Mesendoderm (in vitro differentiated cells): Measurements from ENCODE around the gene PHLPP1.

Experiments
- DNase-seq: peaks from one replicate; pipeline ENCODE4 v3.0.0; 2013
- H2AK5ac ChIP-seq: 2 replicates; pipeline ENCODE4 v1.6.1; 2013; ENCODE audit warnings: low read length, inconsistent platforms
- H2BK120ac ChIP-seq: 2 replicates; pipeline ENCODE4 v1.6.1; 2013; ENCODE audit warnings: low read depth, mild to moderate bottlenecking, low read length, moderate library complexity, mixed read lengths
- H2BK15ac ChIP-seq: replicated peaks from 2 replicates; pipeline ENCODE4 v1.6.1; 2013; ENCODE audit warnings: low read depth, mild to moderate bottlenecking, moderate library complexity
- H2BK5ac ChIP-seq: 2 replicates; pipeline ENCODE4 v1.6.1; 2013; ENCODE audit warnings: low read length, inconsistent platforms
- H3K18ac ChIP-seq: 2 replicates; pipeline ENCODE4 v1.6.1; 2013; ENCODE audit warnings: mild to moderate bottlenecking, low read length, mixed read lengths
- H3K23ac ChIP-seq: one replicate; pipeline ENCODE4 v1.6.1; 2013; ENCODE audit warnings: low read length
- H3K27ac ChIP-seq: 2 replicates; pipeline ENCODE4 v1.5.1; 2013; ENCODE audit warnings: low read depth, mild to moderate bottlenecking, inconsistent platforms, low read length, moderate library complexity
- H3K27me3 ChIP-seq: 2 replicates; pipeline ENCODE4 v1.6.1; 2013; ENCODE audit warnings: low read length, control low read depth, mild to moderate bottlenecking, inconsistent platforms; ENCODE audit not compliant: insufficient read depth, poor library complexity
- H3K36me3 ChIP-seq: 2 replicates; pipeline ENCODE4 v1.6.1; 2013; ENCODE audit warnings: low read length, inconsistent platforms; ENCODE audit not compliant: control insufficient read depth, insufficient read depth
- H3K4ac ChIP-seq: one replicate; pipeline ENCODE4 v1.6.1; 2013; ENCODE audit warnings: low read depth, mild to moderate bottlenecking, low read length, moderate library complexity
- H3K4me1 ChIP-seq: 2 replicates; pipeline ENCODE4 v1.6.1; 2013; ENCODE audit warnings: low read depth, low read length, inconsistent platforms; ENCODE audit not compliant: control insufficient read depth
- H3K4me2 ChIP-seq: 2 replicates; pipeline ENCODE4 v1.6.1; 2013; ENCODE audit warnings: low read length
- H3K4me3 ChIP-seq: 2 replicates; pipeline ENCODE4 v1.5.1; 2013; ENCODE audit warnings: mild to moderate bottlenecking, low read length
- H3K56ac ChIP-seq: one replicate; pipeline ENCODE4 v1.6.1; 2013; ENCODE audit warnings: low read length
- H3K79me1 ChIP-seq: 2 replicates; pipeline ENCODE4 v1.6.1; 2013; ENCODE audit warnings: low read length, inconsistent platforms
- H3K79me2 ChIP-seq: 2 replicates; pipeline ENCODE4 v1.6.1; 2013; ENCODE audit warnings: mild to moderate bottlenecking, low read length; ENCODE audit not compliant: control insufficient read depth, insufficient read depth
- H3K9ac ChIP-seq: 2 replicates; pipeline ENCODE4 v1.6.1; 2013; ENCODE audit warnings: low read length, inconsistent platforms
- H4K5ac ChIP-seq: one replicate; pipeline ENCODE4 v1.6.1; 2013; ENCODE audit warnings: low read length
- H4K8ac ChIP-seq: one replicate; pipeline ENCODE4 v1.6.1; 2013; ENCODE audit warnings: low read depth, mild to moderate bottlenecking, control low read depth, low read length, moderate library complexity
- WGBS: extraction: QIAGEN DNeasy Blood & Tissue Kit; methylation state at CpG from one replicate; pipeline ENCODE4 v1.1.7; 2013; ENCODE audit warnings: low lambda C conversion rate, missing lambda C conversion rate; ENCODE audit not compliant: insufficient coverage; ENCODE audit errors: extremely low coverage; 5-methylcytosine and 5-hydroxymethylcytosine counted together

Gene PHLPP1

GRCh38 chr18:62974388-62974787 lies 259.0 kb downstream of the PHLPP1 start:
- no peak overlapping the region for H2BK120ac ChIP-seq
- H3K79me2 ChIP-seq, result no peaks in the 10 kb centered on the region
- H3K18ac ChIP-seq, result no peak overlapping the region
- H3K4me3 ChIP-seq, result no peak overlapping the region
- H2BK5ac ChIP-seq, result no peak overlapping the region
- no peak overlapping the region for H3K27ac ChIP-seq
- no peak overlapping the region for H3K4ac ChIP-seq
- peaks cover 2% of the 10 kb centered on the region for H3K79me1 ChIP-seq
- H4K5ac ChIP-seq, result no peak overlapping the region
- no peak for DNase-seq
- H3K36me3 ChIP-seq, result peaks cover 2% of the 10 kb centered on the region
- WGBS, result no CpG with 5 or more reads among the region's 3 CpGs
- H4K8ac ChIP-seq, result no peak overlapping the region
- H3K9ac ChIP-seq, result no peak overlapping the region
- H3K27me3 ChIP-seq, result no peaks in the 10 kb centered on the region
- H2AK5ac ChIP-seq, result no peak overlapping the region
- no peaks in the 10 kb centered on the region for H3K4me1 ChIP-seq
- no peak overlapping the region for H3K4me2 ChIP-seq
- H3K56ac ChIP-seq, result no peak overlapping the region
- H3K23ac ChIP-seq, result no peak overlapping the region
- no peak overlapping the region for H2BK15ac ChIP-seq

DNA sequence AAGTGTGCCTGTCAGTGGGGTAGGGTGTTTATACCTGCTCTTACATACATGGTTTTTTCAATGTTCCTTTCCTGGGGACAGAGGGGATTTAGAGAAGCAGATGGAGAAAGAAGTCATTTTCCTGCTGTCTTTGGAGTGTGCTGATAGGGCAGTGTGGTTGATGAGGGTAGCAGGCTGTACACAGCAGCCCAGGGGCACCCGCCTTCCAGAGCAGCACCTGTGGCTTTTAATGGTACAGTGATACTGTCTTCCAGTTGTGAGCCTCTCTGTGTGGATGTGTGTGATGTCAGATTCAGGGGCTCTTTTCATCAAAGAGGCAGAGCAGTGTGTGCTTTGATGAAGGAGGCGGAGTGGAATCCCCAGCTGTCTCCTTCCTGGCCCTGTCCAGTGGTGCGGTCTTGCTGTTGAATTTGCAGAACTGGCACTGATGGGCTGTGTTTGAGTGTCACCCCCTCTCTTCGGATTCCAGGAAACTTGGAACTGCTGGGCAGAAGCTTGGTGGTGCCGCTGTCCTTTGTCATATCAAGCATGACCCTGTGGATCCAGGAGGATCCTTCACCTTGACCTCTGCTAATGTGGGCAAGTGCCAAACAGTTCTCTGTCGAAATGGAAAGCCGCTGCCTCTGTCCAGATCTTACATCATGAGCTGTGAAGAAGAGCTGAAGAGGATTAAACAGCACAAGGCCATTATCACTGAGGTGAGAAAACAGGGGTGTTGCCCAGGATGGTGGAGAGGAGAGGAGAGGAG lies 259.8 kb downstream of the PHLPP1 start:
- Histone ChIP-seq H2BK15ac (no peak overlapping the region), H3K4me1 (no peaks in the 10 kb centered on the region), H2BK120ac (no peak overlapping the region), H4K8ac (no peak overlapping the region), H3K18ac (no peak overlapping the region), H4K5ac (no peak overlapping the region), H3K36me3 (peaks cover 2% of the 10 kb centered on the region), H3K23ac (no peak overlapping the region), H2AK5ac (no peak overlapping the region), H3K27me3 (no peaks in the 10 kb centered on the region), H3K4me2 (no peak overlapping the region), H3K56ac (no peak overlapping the region), H3K4me3 (no peak overlapping the region), H2BK5ac (no peak overlapping the region), H3K9ac (no peak overlapping the region), H3K79me2 (no peaks in the 10 kb centered on the region), H3K27ac (no peak overlapping the region), H3K79me1 (peaks cover 2% of the 10 kb centered on the region), H3K4ac (no peak overlapping the region)
- no peak for DNase-seq
- WGBS, result no CpG with 5 or more reads among the region's 7 CpGs

GRCh38 chr18:62975785-62976184 lies 260.4 kb downstream of the PHLPP1 start:
- no peak overlapping the region for H4K8ac ChIP-seq
- no peak overlapping the region for H3K4ac ChIP-seq
- no peaks in the 10 kb centered on the region for H3K79me2 ChIP-seq
- H3K27me3 ChIP-seq, result no peaks in the 10 kb centered on the region
- no peak overlapping the region for H3K4me2 ChIP-seq
- H4K5ac ChIP-seq, result no peak overlapping the region
- no peak overlapping the region for H2BK5ac ChIP-seq
- no peak overlapping the region for H3K23ac ChIP-seq
- H3K4me3 ChIP-seq, result no peak overlapping the region
- WGBS, result no CpG with 5 or more reads among the region's 2 CpGs
- no peak overlapping the region for H2BK15ac ChIP-seq
- H3K9ac ChIP-seq, result no peak overlapping the region
- DNase-seq, result no peak
- no peak overlapping the region for H3K56ac ChIP-seq
- no peak overlapping the region for H3K27ac ChIP-seq
- peaks cover 2% of the 10 kb centered on the region for H3K36me3 ChIP-seq
- H2AK5ac ChIP-seq, result no peak overlapping the region
- H2BK120ac ChIP-seq, result no peak overlapping the region
- no peaks in the 10 kb centered on the region for H3K4me1 ChIP-seq
- H3K79me1 ChIP-seq, result peaks cover 2% of the 10 kb centered on the region
- H3K18ac ChIP-seq, result no peak overlapping the region

DNA sequence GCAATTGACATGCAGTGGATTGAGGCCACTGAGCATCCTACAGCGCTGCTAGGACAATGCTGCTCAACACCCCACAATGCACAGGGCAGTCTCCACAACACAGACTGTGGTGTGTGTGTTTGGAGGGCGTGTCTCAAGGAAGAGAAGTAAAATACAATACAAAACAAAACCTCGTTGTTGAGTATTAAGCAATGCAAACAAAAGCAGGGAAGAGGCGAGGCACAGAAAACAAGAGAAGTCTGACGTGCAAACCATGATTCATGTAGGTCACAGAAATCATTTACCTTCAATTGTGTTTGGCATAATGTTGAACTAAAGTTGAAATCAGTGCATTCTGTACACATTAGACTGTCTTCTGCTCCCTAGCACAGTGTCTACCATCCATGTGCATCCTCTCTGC lies 260.9 kb downstream of the PHLPP1 start:
- H3K56ac ChIP-seq, result no peak overlapping the region
- H3K27me3 ChIP-seq, result no peaks in the 10 kb centered on the region
- H4K8ac ChIP-seq, result no peak overlapping the region
- H3K4me1 ChIP-seq, result no peaks in the 10 kb centered on the region
- H3K36me3 ChIP-seq, result peaks cover 2% of the 10 kb centered on the region
- no peak overlapping the region for H3K4ac ChIP-seq
- no peak overlapping the region for H3K9ac ChIP-seq
- H4K5ac ChIP-seq, result no peak overlapping the region
- no peak overlapping the region for H3K4me3 ChIP-seq
- no peak overlapping the region for H3K18ac ChIP-seq
- H2AK5ac ChIP-seq, result no peak overlapping the region
- H3K79me1 ChIP-seq, result peaks cover 2% of the 10 kb centered on the region
- H2BK120ac ChIP-seq, result no peak overlapping the region
- no peak overlapping the region for H2BK15ac ChIP-seq
- DNase-seq, result no peak
- H3K4me2 ChIP-seq, result no peak overlapping the region
- H3K79me2 ChIP-seq, result no peaks in the 10 kb centered on the region
- H2BK5ac ChIP-seq, result no peak overlapping the region
- no peak overlapping the region for H3K27ac ChIP-seq
- WGBS, result no CpG with 5 or more reads among the region's 5 CpGs
- H3K23ac ChIP-seq, result no peak overlapping the region

- no peak overlapping the region for H3K23ac ChIP-seq
- no peaks in the 10 kb centered on the region for H3K79me2 ChIP-seq
- no peak overlapping the region for H3K27ac ChIP-seq
- H3K56ac ChIP-seq, result no peak overlapping the region
- no peak overlapping the region for H3K9ac ChIP-seq
- no peak overlapping the region for H3K4me2 ChIP-seq
- no peak overlapping the region for H2BK15ac ChIP-seq
- H2AK5ac ChIP-seq, result no peak overlapping the region
- H3K4me3 ChIP-seq, result no peak overlapping the region
- no CpG with 5 or more reads among the region's 4 CpGs for WGBS
- DNase-seq, result no peak
- H3K36me3 ChIP-seq, result peaks cover 2% of the 10 kb centered on the region
- no peaks in the 10 kb centered on the region for H3K27me3 ChIP-seq
- peaks cover 2% of the 10 kb centered on the region for H3K79me1 ChIP-seq
- H4K5ac ChIP-seq, result no peak overlapping the region
- H3K18ac ChIP-seq, result no peak overlapping the region
- no peak overlapping the region for H3K4ac ChIP-seq
- H3K4me1 ChIP-seq, result no peaks in the 10 kb centered on the region
- H2BK120ac ChIP-seq, result no peak overlapping the region
- H2BK5ac ChIP-seq, result no peak overlapping the region
- no peak overlapping the region for H4K8ac ChIP-seq
These were observed 262.2 kb downstream of the PHLPP1 start for GRCh38 chr18:62977512-62977911.
